Pancreas (tissue), 10 donors: ENCODE measurements around the gene SLMAP. TPM values are rescaled to one million over a fixed set of nuclear protein-coding genes. Genes with fewer than 3 reads are reported as not detected.

Experiments
- ATAC-seq, 4 donors: fragments of 200-7000 bp; cut with Tn5 transposase; one replicate each; pipeline versions ENCODE4 v1.8.0 to v1.9.1; 2020; ENCODE audit warnings: mild to moderate bottlenecking in 4 of 4, moderate library complexity in 4 of 4
- DNase-seq, 6 donors: peaks; one replicate each; pipeline ENCODE4 v3.0.0-alpha.2; 2020
- FAIRE-seq: peaks from 2 replicates; lab custom pipeline; 2012; peaks lifted over from hg19 to GRCh38; lab: Jason Lieb, UNC
- H3K27ac ChIP-seq, 4 donors: fragments of 200-600 bp; sonication (generic); 1 replicate in 3 of 4; 2 replicates in 1 of 4; pipeline versions ENCODE4 v1.5.0 to v1.8.0; 2020
- H3K27me3 ChIP-seq, 4 donors: fragments of 200-600 bp; one replicate each; pipeline ENCODE4 v1.8.0; 2021
- H3K36me3 ChIP-seq, 3 donors: fragments of 200-600 bp; sonication (generic) in 1 of 3; one replicate each; pipeline versions ENCODE4 v1.5.0 to v1.8.0; 2020 to 2021
- H3K4me1 ChIP-seq, 3 donors: fragments of 200-600 bp; one replicate each; pipeline ENCODE4 v1.8.0; 2021
- H3K4me3 ChIP-seq, 4 donors: fragments of 200-600 bp; sonication (generic) in 2 of 4; one replicate each; pipeline versions ENCODE4 v1.5.0 to v1.8.0; 2020 to 2021
- H3K9me3 ChIP-seq, 4 donors: fragments of 200-600 bp; one replicate each; pipeline ENCODE4 v1.8.0; 2021
- CTCF ChIP-seq, 4 donors: fragments of 200-600 bp; sonication (generic) in 3 of 4; IDR thresholded peaks; one replicate each; pipeline versions ENCODE4 v1.5.0 to v1.8.0; 2021; ENCODE audit warnings: antibody characterized with exemption in 4 of 4
- WGBS, 2 donors: extraction: QIAGEN DNeasy Blood & Tissue Kit; methylation state at CpG; one replicate each; pipeline ENCODE4 v1.1.7; 2013; 5-methylcytosine and 5-hydroxymethylcytosine counted together
- intact Hi-C, 3 donors: fragments of 100-400 bp; cut with DNase I; formaldehyde crosslinking; loops; one replicate each; pipeline versions ENCODE4 v1.11.1 to v1.14.2; 2022
- polyA plus RNA-seq, 2 donors: library from polyadenylated mRNA; stranded (reverse); fragments of 200-250 nt; gene quantifications; one replicate each; pipeline ENCODE4 v1.2.3, GENCODE V29; 2013
- total RNA-seq, 6 donors: library from RNA; stranded (reverse); fragmentation: NEBNext Ultra II Directional in 4 of 6; extraction: Animal tissue kit (Norgen Biotek cat#: 25700) in 4 of 6; gene quantifications; one replicate each; pipeline versions ENCODE4 v1.2.1 to v1.2.4, GENCODE V29; 2021 to 2023
- donor health status: healthy with polysubstance abuse.
- donor health status: DM: no; HTN: no; CAD: no; lungs with moderate emphysema.
- donor health status: DM: no; HTN: no; CAD: no.
- donor health status: control.
- donor health status: control.
- donor health status: Bipolar disorder and iron deficiency.
- donor health status: DM: yes; HTN: yes; CAD: no.
- donor health status: DM: no; HTN: no; CAD: no.
- donor health status: DM: no; HTN: no; CAD: no.
- donor health status: DM: yes; HTN: yes; CAD: no.

Gene SLMAP
- total and polyA plus RNA-seq, 8 donors = 9.0 to 39.6 (median 22.7) TPM

GRCh38 chr3:57974796-57975388, 218.8 kb downstream of the SLMAP start:
- peak in 3 of 4 donors; percentile 25 to 56 (median 32) for ATAC-seq
- no peaks in the 10 kb centered on the region for H3K36me3 ChIP-seq
- no peak overlapping the region for H3K27ac ChIP-seq
- 70 to 81% methylated on average over 6 of the region's 6 CpGs for WGBS, 2 donors
- no peaks in the 10 kb centered on the region for H3K9me3 ChIP-seq
- no peak for TF ChIP-seq CTCF (IDR thresholded peaks at IDR 0.05)
- no peak overlapping the region for H3K4me3 ChIP-seq
- no peak for DNase-seq
- H3K4me1 ChIP-seq = no peaks in the 10 kb centered on the region
- no peak for FAIRE-seq
- no peaks in the 10 kb centered on the region for H3K27me3 ChIP-seq
- intact Hi-C loops = no loop called here

GRCh38 chr3:57977818-57978235, 221.7 kb downstream of the SLMAP start:
- DNase-seq (no peak), ATAC-seq (peak in 1 of 4 donors; percentile 40), FAIRE-seq (no peak)
- no peak for TF ChIP-seq CTCF (IDR thresholded peaks at IDR 0.05)
- intact Hi-C loops = no loop called here
- Histone ChIP-seq H3K4me1 (no peaks in the 10 kb centered on the region), H3K27me3 (no peaks in the 10 kb centered on the region), H3K4me3 (no peak overlapping the region), H3K27ac (no peak overlapping the region), H3K9me3 (no peaks in the 10 kb centered on the region), H3K36me3 (no peaks in the 10 kb centered on the region)
- WGBS, 2 donors = 38% methylated on average over 4 of the region's 4 CpGs

DNA sequence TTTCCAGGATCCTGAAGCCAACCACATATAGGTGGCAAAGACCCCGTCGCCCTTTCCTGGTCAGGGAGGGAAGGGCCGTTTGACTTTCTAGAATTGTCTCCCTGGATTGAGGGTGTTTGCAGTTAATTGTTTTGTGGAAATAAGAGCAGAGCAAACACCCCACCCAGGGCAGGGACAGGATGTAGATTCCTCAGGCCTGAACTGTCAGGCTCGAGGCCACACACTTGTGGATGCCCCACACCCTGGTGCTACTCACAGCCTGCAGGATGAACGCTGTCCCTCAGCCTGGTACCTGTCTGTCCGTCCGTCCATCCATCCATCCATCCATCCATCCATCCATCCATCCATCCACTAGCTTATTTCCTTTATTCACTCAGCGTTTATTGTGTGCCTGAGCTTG, 222.2 kb downstream of the SLMAP start:
- no peak overlapping the region for H3K4me3 ChIP-seq
- H3K36me3 ChIP-seq = no peaks in the 10 kb centered on the region
- H3K27me3 ChIP-seq = no peaks in the 10 kb centered on the region
- 71 to 74% methylated on average over 8 of the region's 8 CpGs for WGBS, 2 donors
- no peak overlapping the region for H3K27ac ChIP-seq
- no peak for TF ChIP-seq CTCF (IDR thresholded peaks at IDR 0.05)
- ATAC-seq = no peak
- no peaks in the 10 kb centered on the region for H3K9me3 ChIP-seq
- no peak for FAIRE-seq
- no peaks in the 10 kb centered on the region for H3K4me1 ChIP-seq
- intact Hi-C loops = no loop called here
- DNase-seq = no peak

Other genes starting within 250 kb of the SLMAP start
- 1 to 10 TPM in 1 of 6 donors, under 1 TPM in 5; 0.38 to 1.2 (median 0.80) TPM for gene DNAH12, start 212.0 kb upstream of the SLMAP start, total RNA-seq
- 1 to 10 TPM; 1.7 to 6.1 TPM for gene DNAH12, start 212.0 kb upstream of the SLMAP start, polyA plus RNA-seq
- gene PDE12, start 200.0 kb upstream of the SLMAP start, total RNA-seq = 10 to 100 TPM in 1 of 6 donors, 1 to 10 TPM in 5; 5.5 to 10.3 (median 8.2) TPM
- 1 to 10 TPM; 1.9 to 3.9 TPM for gene PDE12, start 200.0 kb upstream of the SLMAP start, polyA plus RNA-seq
- 10 to 100 TPM; 49.3 to 98.1 (median 67.5) TPM for gene ARF4, start 159.0 kb upstream of the SLMAP start, total RNA-seq
- gene ARF4, start 159.0 kb upstream of the SLMAP start, polyA plus RNA-seq = 10 to 100 TPM; 46.1 to 99.9 TPM
- 10 to 100 TPM in 1 of 6 donors, 1 to 10 TPM in 5; 7.2 to 12.0 (median 9.1) TPM for gene DENND6A, start 63.2 kb upstream of the SLMAP start, total RNA-seq
- gene DENND6A, start 63.2 kb upstream of the SLMAP start, polyA plus RNA-seq = 1 to 10 TPM; 3.3 to 6.1 TPM